ENCODE measurements around the gene TMEM43.
"Not testable (repeated sequence)": the region's sequence is repeated elsewhere in the genome, so short reads cannot be mapped to it uniquely, and the experiment has no call there.

TMEM43 gene

DNA sequence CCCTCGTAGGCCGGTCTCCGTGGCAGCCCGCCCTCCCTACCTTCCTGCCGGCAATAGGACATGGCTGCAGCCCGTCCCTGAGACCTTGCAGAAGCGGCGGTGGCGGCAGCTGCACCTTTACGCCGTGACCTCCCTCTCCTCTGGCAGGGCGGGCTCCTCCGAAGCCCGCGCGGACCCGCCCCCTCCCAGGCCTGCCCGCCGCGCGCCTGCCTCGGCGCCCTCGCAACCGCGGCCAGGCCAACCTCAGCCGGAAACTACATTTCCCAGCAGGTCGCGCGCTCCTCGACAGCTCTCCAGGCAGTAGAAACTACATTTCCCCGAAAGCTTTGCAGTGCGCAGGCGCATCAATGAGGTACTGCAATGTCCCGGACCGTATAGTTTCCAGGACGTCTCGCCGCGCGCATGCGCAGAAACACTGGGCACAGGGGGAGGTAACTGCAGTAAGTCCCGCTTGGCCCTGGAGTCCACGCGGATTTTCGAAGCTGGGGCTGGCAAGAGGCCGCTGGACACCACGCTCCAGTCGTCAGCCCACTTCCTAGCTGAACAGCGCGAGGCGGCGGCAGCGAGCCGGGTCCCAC, at the start of gene TMEM43, which contains the start of gene CHCHD4:
Gene TMEM43 (plus strand): TSS at position 438 of the 578 bp plus-strand sequence. CDS start 142 bp downstream, outside the sequence.
Gene CHCHD4 (minus strand): TSS at position 256 of the 578 bp plus-strand sequence. CDS start 194 bp downstream, at position 62.
- DNase-seq: peak; percentile 98

DNA sequence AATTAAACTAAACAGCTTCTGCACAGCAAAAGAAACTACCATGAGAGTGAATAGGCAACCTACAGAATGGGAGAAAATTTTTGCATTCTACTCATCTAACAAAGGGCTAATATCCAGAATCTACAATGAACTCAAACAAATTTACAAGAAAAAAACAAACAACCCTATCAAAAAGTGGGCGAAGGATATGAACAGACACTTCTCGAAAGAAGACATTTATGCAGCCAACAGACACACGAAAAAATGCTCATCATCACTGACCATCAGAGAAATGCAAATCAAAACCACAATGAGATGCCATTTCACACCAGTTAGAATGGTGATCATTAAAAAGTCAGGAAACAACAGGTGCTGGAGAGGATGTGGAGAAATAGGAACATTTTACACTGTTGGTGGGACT, 49.6 kb upstream of the TMEM43 start:
- DNase-seq: not testable (repeated sequence)

DNA sequence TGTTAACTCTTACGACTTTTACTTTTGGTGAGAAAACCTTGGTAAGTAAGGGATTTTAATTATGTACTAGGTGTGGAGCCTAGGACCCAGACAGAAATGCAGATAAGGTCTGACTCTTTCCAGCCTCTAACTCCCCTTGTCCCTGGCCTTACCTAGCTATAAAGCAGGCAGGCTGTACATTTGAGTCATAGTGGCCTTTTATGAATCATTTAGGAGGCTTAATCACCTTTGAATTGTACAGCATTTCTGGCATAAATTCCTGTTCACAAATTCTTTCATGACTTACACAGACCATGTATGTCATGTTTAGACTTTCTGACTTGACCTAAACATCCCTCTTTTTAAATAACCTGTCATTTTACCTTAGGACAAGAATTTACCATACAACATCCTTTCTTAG, 47.5 kb upstream of the TMEM43 start:
- DNase-seq: no peak

DNA sequence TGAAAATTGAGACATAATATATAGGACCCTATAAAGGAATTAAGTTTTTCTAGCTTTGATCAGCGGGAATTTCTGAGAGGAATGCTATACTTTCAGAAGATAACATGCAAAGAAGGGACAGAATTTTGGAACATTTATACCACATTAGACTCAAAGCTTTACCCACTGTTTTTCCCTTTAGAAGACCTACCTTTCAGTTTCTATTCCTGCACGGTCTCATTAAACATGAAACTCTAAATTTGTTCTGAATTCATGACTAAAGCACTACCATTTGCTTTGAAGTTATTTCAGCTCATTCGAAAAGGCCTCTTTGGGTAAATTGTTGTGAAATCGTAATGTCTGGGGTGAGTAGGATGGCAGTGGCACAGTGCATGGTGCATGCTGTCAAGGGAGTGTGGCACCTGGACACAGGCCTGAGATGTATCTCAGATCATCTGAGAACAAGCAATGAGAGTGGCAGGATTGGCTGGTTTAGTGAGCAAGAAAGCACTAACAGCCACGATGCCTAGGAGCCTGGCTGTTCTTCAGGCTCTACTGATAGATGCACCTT, 42.7 kb upstream of the TMEM43 start:
- no peak for DNase-seq

DNA sequence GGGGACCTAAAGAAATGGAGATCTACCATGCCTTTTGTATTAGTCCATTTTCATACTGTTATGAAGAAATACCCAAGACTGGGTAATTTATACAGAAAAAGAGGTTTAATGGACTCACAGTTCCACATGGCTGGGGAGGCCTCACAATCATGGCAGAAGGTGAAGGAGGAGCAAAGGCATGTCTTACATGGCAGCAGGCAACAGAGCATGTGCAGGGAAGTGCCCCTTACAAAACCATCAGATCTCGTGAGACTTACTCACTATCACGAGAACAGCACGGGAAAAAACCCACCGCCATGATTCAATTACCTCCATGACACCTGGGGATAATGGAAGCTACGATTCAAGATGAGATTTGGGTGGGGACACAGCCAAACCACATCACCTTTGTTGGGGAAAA, 37.4 kb upstream of the TMEM43 start:
- not testable (repeated sequence) for DNase-seq

DNA sequence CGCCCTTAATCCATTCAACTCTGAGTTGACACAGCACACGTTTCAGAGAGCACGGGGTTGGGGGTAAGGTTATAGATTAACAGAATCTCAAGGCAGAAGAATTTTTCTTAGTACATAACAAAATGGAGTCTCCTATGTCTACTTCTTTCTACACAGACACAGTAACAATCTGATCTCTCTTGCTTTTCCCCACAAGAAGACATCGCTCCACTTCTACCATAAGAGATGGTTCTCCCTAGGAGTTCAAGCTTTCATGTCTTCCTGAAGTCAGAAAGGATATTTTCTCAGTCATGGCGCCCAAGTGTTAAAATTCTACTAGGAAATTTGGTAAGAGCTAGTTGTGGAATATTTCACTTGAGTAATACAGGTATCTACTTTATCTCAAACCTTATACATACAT, 32.9 kb upstream of the TMEM43 start:
- not testable (repeated sequence) for DNase-seq

DNA sequence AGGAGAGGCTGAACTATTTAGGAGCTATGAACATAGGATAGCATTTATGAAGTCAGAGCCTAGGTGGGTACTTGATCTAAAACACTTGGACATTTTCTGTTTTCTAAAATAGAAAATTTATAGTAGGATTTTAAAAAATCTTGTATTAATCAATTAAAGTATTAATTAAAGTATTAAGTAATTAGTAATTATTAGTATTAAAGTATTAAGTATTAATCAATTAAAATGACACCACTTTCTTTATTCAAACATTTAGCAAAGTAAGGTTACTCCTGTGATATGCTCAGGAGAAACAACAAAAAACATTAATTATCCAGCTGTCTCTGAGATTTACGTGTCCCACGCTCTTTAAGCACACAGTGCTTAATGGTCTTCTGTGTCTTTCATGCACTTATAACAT, 32.4 kb upstream of the TMEM43 start:
- DNase-seq: no peak

- DNase-seq: no peak
Observed at GRCh38 chr3:14093831-14094230, 31.0 kb upstream of the TMEM43 start.

DNA sequence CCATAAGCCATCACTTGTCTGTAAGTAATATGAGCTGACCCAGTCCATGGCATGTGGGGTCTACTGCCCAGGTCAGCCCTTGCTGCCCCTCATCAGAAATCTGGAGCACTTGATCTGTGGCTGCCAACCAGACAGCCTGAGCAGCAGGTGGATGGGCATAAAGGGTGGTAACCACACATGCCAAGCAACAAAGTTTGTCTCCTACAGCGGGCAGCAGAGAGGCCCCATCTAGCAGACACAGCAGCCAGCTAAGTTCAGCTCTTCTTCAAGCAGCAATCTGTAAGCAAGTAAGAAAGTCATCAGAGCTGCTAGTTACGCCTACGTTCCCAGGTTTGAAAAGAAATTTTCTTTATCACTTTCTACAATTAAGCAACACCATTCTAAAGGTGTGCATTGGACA, 28.1 kb upstream of the TMEM43 start:
- DNase-seq: no peak

DNA sequence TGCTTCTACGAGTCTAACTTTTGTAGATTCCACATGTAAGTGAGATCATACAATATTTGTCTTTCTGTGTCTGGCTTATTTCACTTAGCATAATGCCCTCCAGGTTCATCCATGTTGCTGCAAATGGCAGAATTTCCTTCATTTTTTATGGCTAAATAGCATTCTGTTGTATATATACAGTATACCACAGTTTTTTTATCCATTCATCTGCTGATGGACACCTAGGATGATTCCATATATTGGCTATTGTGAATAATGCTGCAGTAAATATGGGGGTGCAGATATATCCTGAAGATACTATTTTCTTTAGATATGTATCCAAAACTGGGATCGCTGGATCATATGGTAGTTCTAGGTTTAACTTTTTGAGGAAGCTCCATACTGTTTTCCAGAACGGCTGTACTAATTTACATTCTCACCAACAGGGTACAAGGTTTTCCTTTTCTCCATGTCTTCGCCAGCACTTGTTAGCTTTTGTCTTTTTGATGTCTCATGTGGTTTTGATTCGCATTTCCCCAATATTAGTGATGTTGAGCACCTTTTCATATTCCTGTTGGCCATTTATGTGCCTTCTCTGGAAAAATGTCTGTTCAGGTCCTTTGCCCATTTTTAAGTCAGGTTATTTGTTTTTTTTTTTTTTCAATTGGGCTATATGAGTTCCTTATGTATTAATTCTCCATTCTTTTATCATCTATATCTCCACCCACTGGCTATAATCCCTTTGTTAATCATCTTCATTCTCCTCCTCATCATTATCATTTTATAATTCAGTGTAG, 27.0 kb upstream of the TMEM43 start:
- DNase-seq: no peak

DNA sequence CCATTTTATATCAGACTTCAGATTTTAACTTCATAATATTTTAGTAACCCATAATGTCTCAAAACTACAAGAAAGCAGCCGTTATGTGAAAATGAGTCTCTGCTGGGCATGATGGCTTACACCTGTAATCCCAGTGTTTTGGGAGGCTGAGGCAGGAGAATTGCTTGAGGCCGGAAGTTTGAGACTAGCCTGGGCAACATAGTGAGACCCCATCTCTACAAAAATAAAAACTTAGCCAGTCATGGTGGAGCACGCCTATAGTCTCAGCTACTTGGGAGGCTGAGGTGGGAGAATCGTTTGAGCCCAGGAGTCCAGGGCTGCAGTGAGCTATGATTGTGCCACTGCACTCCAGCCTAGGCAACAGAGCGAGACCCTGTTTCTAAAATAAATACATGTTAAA, 15.0 kb upstream of the TMEM43 start:
- DNase-seq: not testable (repeated sequence)

- no peak for DNase-seq
Observed at GRCh38 chr3:14110699-14111098, 14.2 kb upstream of the TMEM43 start.

GRCh38 chr3:14113965-14114635, 10.8 kb upstream of the TMEM43 start:
- DNase-seq: no peak

GRCh38 chr3:14117468-14118399, 7.1 kb upstream of the TMEM43 start:
- DNase-seq: no peak

DNA sequence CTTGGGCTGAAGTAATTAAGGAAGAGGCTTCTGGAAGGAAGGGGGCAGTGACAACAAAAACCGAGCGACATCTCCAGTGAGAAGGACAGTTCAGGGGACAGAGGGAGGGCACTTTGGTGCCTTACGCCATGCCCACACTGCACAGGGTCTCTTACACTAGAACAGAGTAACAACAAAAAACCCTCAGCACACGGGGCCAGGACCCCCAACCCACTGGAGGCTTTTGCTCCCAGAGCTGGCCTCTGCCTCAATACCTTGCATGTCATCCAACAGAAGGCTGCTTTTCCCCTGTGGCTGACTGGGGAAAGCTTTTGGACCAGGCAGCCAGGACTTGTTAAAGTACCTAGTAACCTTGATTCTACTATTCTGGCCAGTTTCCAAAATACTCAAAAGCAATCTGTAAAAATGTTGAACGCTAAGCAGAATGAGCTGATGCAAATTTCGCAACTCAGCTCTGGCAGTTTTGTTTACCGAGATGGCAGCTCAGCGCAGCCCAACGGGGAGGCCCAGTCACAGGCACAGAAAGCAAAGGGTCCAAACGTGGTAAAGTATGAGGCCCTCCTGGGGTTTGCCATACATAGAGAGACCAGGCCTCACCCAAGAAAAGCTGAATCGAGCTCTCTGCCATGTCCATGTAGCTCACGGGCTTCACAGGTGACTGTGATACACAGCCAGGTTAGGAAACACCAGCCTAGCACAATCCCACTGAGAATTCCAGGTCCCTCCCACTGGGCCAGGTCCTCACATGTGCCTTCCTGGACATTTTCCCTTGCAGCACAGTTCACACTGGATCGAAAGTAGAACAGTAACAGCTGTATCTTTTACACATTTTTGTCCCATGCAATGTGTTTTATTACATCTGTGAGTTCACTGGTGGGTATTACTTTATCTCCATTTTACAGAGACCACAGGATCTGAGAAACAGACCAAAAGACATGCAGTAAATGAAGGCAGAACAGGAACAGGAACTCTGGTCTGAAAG, 6.2 kb upstream of the TMEM43 start:
- no peak for DNase-seq

DNA sequence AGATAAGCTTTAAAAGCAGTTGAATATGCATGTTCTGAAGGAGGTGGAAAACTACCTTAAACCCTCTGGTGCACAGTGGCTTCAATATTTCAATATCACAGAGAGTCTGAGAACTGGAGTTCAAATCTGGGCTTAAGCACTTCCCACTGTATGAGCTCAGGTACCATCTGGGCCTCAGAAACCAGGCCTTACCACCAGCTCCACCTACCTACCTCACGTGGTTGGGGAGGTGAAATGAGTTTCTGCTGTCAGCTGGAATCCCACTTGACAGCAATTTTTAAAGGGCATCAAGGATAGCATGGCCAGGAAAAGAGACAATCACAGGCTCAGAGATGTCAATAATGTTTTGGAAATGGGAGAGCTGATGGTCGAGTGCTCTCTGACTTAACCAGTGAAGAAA, 5.2 kb upstream of the TMEM43 start:
- DNase-seq: no peak

GRCh38 chr3:14120111-14120920, 4.5 kb upstream of the TMEM43 start:
- DNase-seq: no peak

DNA sequence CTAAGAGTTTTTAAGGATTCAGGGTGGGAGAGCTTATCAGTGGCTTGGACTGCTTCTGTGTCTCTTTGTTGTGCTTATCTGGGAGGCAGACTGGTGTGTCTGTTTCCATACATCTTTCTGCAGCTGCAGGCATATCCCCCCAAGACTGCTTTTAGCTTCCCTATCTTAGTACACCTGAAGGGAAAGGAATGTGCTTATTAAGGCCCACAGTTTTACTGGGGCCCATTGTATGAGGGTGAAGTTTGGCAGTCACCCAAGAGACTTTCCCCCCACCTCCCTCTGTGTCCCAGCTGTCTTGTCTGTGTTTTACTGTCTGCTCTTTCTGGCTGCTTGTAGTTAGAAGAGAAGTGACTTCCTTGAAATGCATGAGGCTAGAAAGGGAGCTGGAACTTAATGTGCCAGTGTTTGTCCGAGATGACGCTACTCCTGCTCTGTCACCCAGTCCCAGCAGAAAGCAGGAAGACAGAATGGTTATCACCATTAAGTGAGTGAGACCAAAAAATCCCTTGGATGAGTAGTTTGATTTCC, 3.9 kb upstream of the TMEM43 start:
- DNase-seq: not testable (repeated sequence)

DNA sequence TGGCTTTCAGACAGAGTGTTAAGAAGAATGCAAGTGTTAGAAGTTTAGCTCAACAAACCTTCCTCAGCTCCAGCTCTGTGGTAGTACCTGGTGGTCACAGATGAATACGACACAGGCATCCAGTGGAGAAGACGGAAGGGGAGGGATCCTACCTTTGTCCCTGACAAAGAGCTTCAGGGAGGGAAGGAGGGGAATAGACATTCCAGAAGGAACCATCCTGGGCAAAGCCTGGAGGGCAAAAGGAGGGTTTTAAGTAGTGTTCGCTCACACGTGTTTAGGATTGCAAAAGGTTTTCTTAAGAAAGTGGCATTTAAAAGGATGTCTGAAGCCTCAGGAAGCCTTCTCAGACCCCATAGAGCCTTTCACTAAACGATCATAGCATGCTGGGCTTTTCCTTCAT, 3.0 kb upstream of the TMEM43 start:
- DNase-seq: no peak

DNA sequence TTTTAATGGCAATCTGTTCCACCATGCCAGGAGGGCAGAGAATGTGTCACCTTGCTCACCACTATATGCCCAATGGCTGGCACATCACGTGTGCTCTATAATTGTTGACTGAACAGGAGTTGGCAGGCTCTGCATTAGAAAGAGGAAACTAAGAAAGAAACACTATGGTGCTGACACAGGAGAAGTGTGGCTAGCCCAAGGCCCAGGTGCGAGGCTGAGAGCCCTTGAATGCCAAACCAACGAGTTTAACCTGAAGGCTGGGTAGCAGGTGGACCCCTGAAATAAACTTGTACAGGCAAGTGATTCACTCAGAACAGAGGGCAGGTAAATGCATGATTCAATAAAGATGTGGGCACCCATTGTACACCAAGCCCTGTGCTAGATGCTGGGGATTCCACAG, 2.6 kb upstream of the TMEM43 start:
- no peak for DNase-seq

Data from CD4-positive, alpha-beta T cell treated with Interleukin-17A for 4 hours (primary cell).